ENCODE results near the gene NVL. TPM values are rescaled to one million over a fixed set of nuclear protein-coding genes. Genes with fewer than 3 reads are reported as not detected.

Gene NVL
- polyA plus RNA-seq, 4 donors: 30.5 to 44.6 (median 37.5) TPM

GRCh38 chr1:224289396-224289795 lies 40.6 kb downstream of the NVL start:
- no peak for DNase-seq (ENCODE audit: low read depth in 4 of 4, low spot score in 2 of 4)

- no peak for DNase-seq (ENCODE audit: low read depth in 4 of 4, low spot score in 2 of 4)
Measured at GRCh38 chr1:224287714-224288113, 42.3 kb downstream of the NVL start.

GRCh38 chr1:224282140-224282539 lies 47.8 kb downstream of the NVL start:
- DNase-seq (ENCODE audit: low read depth in 4 of 4, low spot score in 2 of 4): no peak

GRCh38 chr1:224276771-224277487 lies 53.0 kb downstream of the NVL start:
- no peak for DNase-seq (ENCODE audit: low read depth in 4 of 4, low spot score in 2 of 4)

GRCh38 chr1:224274970-224275626 lies 54.9 kb downstream of the NVL start:
- DNase-seq (ENCODE audit: low read depth in 4 of 4, low spot score in 2 of 4): no peak

- DNase-seq (ENCODE audit: low read depth in 4 of 4, low spot score in 2 of 4): no peak
Measured at GRCh38 chr1:224273641-224274040, 56.3 kb downstream of the NVL start.

GRCh38 chr1:224271106-224271505 lies 58.9 kb downstream of the NVL start:
- no peak for DNase-seq (ENCODE audit: low read depth in 4 of 4, low spot score in 2 of 4)

- DNase-seq (ENCODE audit: low read depth in 4 of 4, low spot score in 2 of 4): no peak
Measured at GRCh38 chr1:224267925-224268324, 62.0 kb downstream of the NVL start.

- no peak for DNase-seq (ENCODE audit: low read depth in 4 of 4, low spot score in 2 of 4)
Measured at GRCh38 chr1:224266915-224267856, 62.8 kb downstream of the NVL start.

GRCh38 chr1:224266105-224266914 lies 63.7 kb downstream of the NVL start:
- DNase-seq (ENCODE audit: low read depth in 4 of 4, low spot score in 2 of 4): no peak

GRCh38 chr1:224264321-224264720 lies 65.7 kb downstream of the NVL start:
- DNase-seq (ENCODE audit: low read depth in 4 of 4, low spot score in 2 of 4): no peak

- no peak for DNase-seq (ENCODE audit: low read depth in 4 of 4, low spot score in 2 of 4)
Measured at GRCh38 chr1:224262373-224263054, 67.5 kb downstream of the NVL start.

- DNase-seq (ENCODE audit: low read depth in 4 of 4, low spot score in 2 of 4): no peak
Measured at GRCh38 chr1:224259986-224260385, 70.0 kb downstream of the NVL start.

GRCh38 chr1:224258351-224258750 lies 71.6 kb downstream of the NVL start:
- no peak for DNase-seq (ENCODE audit: low read depth in 4 of 4, low spot score in 2 of 4)

- DNase-seq (ENCODE audit: low read depth in 4 of 4, low spot score in 2 of 4): no peak
Measured at GRCh38 chr1:224256640-224257039, 73.3 kb downstream of the NVL start.

- DNase-seq (ENCODE audit: low read depth in 4 of 4, low spot score in 2 of 4): no peak
Measured at GRCh38 chr1:224253721-224254120, 76.3 kb downstream of the NVL start.

GRCh38 chr1:224252479-224252878 lies 77.5 kb downstream of the NVL start:
- no peak for DNase-seq (ENCODE audit: low read depth in 4 of 4, low spot score in 2 of 4)

- no peak for DNase-seq (ENCODE audit: low read depth in 4 of 4, low spot score in 2 of 4)
Measured at GRCh38 chr1:224251741-224252146, 78.2 kb downstream of the NVL start.

- DNase-seq (ENCODE audit: low read depth in 4 of 4, low spot score in 2 of 4): no peak
Measured at GRCh38 chr1:224245188-224245587, 84.8 kb downstream of the NVL start.

GRCh38 chr1:224238756-224239155 lies 91.2 kb downstream of the NVL start:
- no peak for DNase-seq (ENCODE audit: low read depth in 4 of 4, low spot score in 2 of 4)

Measured in left renal cortex interstitium (tissue), 4 donors.